ENCODE measurements around the gene HPCAL1. TPM values are rescaled to one million over a fixed set of nuclear protein-coding genes. Genes with fewer than 3 reads are reported as not detected.

Gene HPCAL1
- total RNA-seq, 2 donors from 2014 or later: 44.2 TPM

- no peaks in the 10 kb centered on the region for H3K4me1 Mint-ChIP-seq
- DNase-seq (no peak), ATAC-seq (no peak)
- no peaks in the 10 kb centered on the region for H3K36me3 Mint-ChIP-seq (ENCODE audit: low read depth)
- no peaks in the 10 kb centered on the region for H3K9me3 ChIP-seq (ENCODE audit: control insufficient read depth, low read length, poor library complexity, severe bottlenecking)
- no peak overlapping the region for H3K4me3 Mint-ChIP-seq
- peak overlapping the region; percentile 29 for H3K27ac Mint-ChIP-seq
- no peaks in the 10 kb centered on the region for H3K27me3 Mint-ChIP-seq
These were observed 112.9 kb downstream of the HPCAL1 start for GRCh38 chr2:10415640-10416039.

- Mint-ChIP-seq H3K4me3 (no peak overlapping the region), H3K4me1 (no peaks in the 10 kb centered on the region), H3K36me3 (ENCODE audit: low read depth) (peaks cover 2% of the 10 kb centered on the region), H3K27ac (peak overlapping the region; percentile 37), H3K27me3 (no peaks in the 10 kb centered on the region)
- DNase-seq: no peak
- no peaks in the 10 kb centered on the region for H3K9me3 ChIP-seq (ENCODE audit: control insufficient read depth, low read length, poor library complexity, severe bottlenecking)
- ATAC-seq: no peak
These were observed 115.0 kb downstream of the HPCAL1 start for GRCh38 chr2:10417551-10418335.

DNA sequence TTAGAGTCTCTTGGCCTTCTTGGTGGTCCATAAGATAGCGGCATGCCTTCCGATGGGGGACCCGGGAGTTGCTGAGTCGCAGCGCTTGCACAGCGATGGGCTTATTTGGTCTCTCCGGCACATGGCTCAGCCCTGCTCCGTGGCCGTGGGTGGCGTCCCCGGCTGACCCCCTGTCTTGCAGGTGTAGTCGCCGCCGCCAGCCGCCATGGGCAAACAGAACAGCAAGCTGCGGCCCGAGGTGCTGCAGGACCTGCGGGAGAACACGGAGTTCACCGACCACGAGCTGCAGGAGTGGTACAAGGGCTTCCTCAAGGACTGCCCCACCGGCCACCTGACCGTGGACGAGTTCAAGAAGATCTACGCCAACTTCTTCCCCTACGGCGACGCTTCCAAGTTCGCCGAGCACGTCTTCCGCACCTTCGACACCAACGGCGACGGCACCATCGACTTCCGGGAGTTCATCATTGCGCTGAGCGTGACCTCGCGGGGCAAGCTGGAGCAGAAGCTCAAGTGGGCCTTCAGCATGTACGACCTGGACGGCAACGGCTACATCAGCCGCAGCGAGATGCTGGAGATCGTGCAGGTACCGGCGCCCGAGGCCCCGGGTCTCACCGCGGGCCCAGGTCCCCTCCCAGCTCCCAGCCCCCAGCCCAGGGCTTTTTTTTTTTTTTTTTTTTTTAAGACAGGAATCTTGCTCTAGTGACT, 117.0 kb downstream of the HPCAL1 start:
- DNase-seq (no peak), ATAC-seq (no peak)
- Mint-ChIP-seq H3K27me3 (no peaks in the 10 kb centered on the region), H3K36me3 (ENCODE audit: low read depth) (peaks cover 2% of the 10 kb centered on the region), H3K27ac (no peak overlapping the region), H3K4me3 (no peak overlapping the region), H3K4me1 (no peaks in the 10 kb centered on the region)
- no peaks in the 10 kb centered on the region for H3K9me3 ChIP-seq (ENCODE audit: control insufficient read depth, low read length, poor library complexity, severe bottlenecking)

DNA sequence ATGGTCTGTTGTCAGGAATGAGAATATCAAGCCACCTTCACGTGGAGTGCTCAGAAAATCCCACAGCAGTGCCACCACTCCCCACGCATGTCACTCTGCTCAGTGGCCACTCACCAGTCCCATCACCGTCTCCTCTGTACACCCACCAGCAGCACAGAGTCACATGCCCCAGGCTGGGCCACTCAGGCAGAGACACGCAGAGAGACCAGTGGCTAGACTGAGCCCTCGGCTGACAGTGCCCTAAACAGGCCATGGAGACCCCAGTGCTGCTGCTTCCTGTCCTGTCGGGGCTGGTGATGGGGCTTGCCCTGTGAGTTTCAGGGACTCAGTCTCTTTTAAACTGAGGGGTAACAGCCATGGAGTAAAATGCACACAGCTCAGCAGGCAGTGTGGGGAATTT, 119.5 kb downstream of the HPCAL1 start:
- no peaks in the 10 kb centered on the region for H3K9me3 ChIP-seq (ENCODE audit: control insufficient read depth, low read length, poor library complexity, severe bottlenecking)
- Mint-ChIP-seq H3K27ac (no peak overlapping the region), H3K4me1 (no peaks in the 10 kb centered on the region), H3K36me3 (ENCODE audit: low read depth) (peaks cover 4% of the 10 kb centered on the region), H3K27me3 (no peaks in the 10 kb centered on the region), H3K4me3 (no peak overlapping the region)
- ATAC-seq (no peak), DNase-seq (no peak)

DNA sequence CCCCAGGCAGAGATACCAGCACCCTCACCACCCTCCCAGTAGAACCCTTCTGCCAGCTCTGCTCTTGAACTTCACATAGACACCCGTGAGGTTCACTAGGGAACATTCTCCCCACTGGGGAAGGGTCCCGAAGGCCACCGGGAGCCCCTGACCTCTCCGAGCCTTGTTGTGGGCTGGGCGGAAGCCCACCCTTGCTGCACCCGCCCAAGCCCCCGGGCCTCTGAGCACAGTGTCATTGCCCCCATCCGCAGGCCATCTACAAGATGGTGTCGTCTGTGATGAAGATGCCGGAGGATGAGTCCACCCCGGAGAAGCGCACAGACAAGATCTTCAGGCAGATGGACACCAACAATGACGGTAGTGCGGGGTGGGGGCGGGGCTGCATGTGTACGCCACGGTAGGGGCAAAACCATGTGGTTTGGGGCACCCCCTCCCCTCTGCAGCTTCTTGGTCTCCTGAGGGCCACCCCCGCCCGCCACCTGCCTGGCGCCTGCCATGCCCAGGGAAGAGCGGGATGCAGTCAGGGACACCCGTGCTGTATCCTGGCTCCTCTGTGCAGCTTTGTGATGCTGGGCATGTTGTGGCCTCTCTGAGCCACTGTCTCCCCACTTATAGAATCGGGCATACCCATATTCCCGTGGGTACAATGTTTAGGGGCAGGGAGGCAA, 120.2 kb downstream of the HPCAL1 start:
- no peaks in the 10 kb centered on the region for H3K9me3 ChIP-seq (ENCODE audit: control insufficient read depth, low read length, poor library complexity, severe bottlenecking)
- DNase-seq (no peak), ATAC-seq (no peak)
- H3K4me3 Mint-ChIP-seq: no peak overlapping the region
- H3K36me3 Mint-ChIP-seq (ENCODE audit: low read depth): peaks cover 4% of the 10 kb centered on the region
- no peaks in the 10 kb centered on the region for H3K27me3 Mint-ChIP-seq
- H3K27ac Mint-ChIP-seq: no peak overlapping the region
- peaks cover 2% of the 10 kb centered on the region for H3K4me1 Mint-ChIP-seq

GRCh38 chr2:10423400-10423774, 120.7 kb downstream of the HPCAL1 start:
- Mint-ChIP-seq H3K27me3 (no peaks in the 10 kb centered on the region), H3K4me1 (peaks cover 2% of the 10 kb centered on the region), H3K36me3 (ENCODE audit: low read depth) (peaks cover 4% of the 10 kb centered on the region), H3K4me3 (no peak overlapping the region), H3K27ac (no peak overlapping the region)
- DNase-seq: no peak
- no peaks in the 10 kb centered on the region for H3K9me3 ChIP-seq (ENCODE audit: control insufficient read depth, low read length, poor library complexity, severe bottlenecking)
- no peak for ATAC-seq

DNA sequence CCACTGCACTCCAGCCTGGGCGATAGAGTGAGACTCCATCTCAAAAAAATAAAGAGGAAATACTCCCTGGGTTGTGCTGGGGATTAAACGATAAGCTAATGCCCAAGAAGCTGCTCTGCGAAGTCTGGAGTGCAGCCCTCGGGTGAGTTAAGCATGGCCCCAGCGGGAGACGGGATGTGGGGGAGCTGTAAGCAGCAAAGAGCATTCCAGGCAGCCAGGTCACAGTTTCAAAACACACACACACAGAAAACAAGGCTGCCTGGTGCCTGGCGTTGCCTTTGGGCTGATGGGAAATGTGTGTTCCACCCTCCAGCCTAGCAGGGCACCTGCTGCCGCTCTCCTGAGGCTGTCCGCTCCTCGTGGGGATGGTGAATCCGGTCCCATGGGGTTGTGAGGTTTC, 121.3 kb downstream of the HPCAL1 start:
- Mint-ChIP-seq H3K36me3 (ENCODE audit: low read depth) (peaks cover 4% of the 10 kb centered on the region), H3K4me1 (peaks cover 2% of the 10 kb centered on the region), H3K27me3 (no peaks in the 10 kb centered on the region), H3K4me3 (no peak overlapping the region), H3K27ac (no peak overlapping the region)
- H3K9me3 ChIP-seq (ENCODE audit: control insufficient read depth, low read length, poor library complexity, severe bottlenecking): no peaks in the 10 kb centered on the region
- ATAC-seq (no peak), DNase-seq (no peak)

- Mint-ChIP-seq H3K4me3 (no peak overlapping the region), H3K27me3 (no peaks in the 10 kb centered on the region), H3K27ac (no peak overlapping the region)
These were observed 122.3 kb downstream of the HPCAL1 start for GRCh38 chr2:10424916-10425505.

DNA sequence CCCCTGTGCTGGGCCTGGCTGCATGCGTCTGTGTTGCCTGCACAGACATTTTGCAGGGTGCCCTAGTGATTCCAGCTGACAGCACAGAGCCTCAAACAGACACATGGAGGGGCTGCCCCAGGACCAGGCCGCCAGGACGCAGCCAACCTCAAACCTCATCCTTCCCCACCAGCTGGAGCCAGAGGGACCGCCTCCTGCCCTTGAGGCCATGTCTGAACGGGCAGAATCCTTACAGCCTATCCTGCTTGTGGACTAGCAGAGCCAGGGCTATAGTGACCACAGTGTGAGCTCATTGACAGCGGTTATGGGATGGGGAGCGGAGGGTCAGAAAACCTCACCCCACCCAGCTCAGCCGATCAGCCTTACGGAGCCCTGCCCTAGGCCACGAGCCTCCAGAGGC, 123.0 kb downstream of the HPCAL1 start:
- H3K4me3 Mint-ChIP-seq: no peak overlapping the region

More at GRCh38 chr2:10424916-10425505, 122.3 kb downstream of the HPCAL1 start:
- ATAC-seq: no peak
- peaks cover 4% of the 10 kb centered on the region for H3K36me3 Mint-ChIP-seq (ENCODE audit: low read depth)
- no peaks in the 10 kb centered on the region for H3K9me3 ChIP-seq (ENCODE audit: control insufficient read depth, low read length, poor library complexity, severe bottlenecking)
- no peak for DNase-seq
- H3K4me1 Mint-ChIP-seq: peaks cover 2% of the 10 kb centered on the region

GRCh38 chr2:10426726-10427617, 124.3 kb downstream of the HPCAL1 start:
- H3K36me3 Mint-ChIP-seq (ENCODE audit: low read depth): peaks cover 4% of the 10 kb centered on the region
- no peaks in the 10 kb centered on the region for H3K27me3 Mint-ChIP-seq
- ATAC-seq: no peak
- peaks cover 10% of the 10 kb centered on the region for H3K4me1 Mint-ChIP-seq
- DNase-seq: no peak
- H3K9me3 ChIP-seq (ENCODE audit: control insufficient read depth, low read length, poor library complexity, severe bottlenecking): no peaks in the 10 kb centered on the region
- H3K27ac Mint-ChIP-seq: no peak overlapping the region
- H3K4me3 Mint-ChIP-seq: no peak overlapping the region

More for the DNA sequence above, 123.0 kb downstream of the HPCAL1 start:
- ATAC-seq (no peak), DNase-seq (no peak)
- H3K27ac Mint-ChIP-seq: no peak overlapping the region
- H3K9me3 ChIP-seq (ENCODE audit: control insufficient read depth, low read length, poor library complexity, severe bottlenecking): no peaks in the 10 kb centered on the region
- H3K27me3 Mint-ChIP-seq: no peaks in the 10 kb centered on the region
- H3K36me3 Mint-ChIP-seq (ENCODE audit: low read depth): peaks cover 4% of the 10 kb centered on the region
- H3K4me1 Mint-ChIP-seq: peaks cover 2% of the 10 kb centered on the region

GRCh38 chr2:10427618-10427949, 124.9 kb downstream of the HPCAL1 start:
- no peaks in the 10 kb centered on the region for H3K9me3 ChIP-seq (ENCODE audit: control insufficient read depth, low read length, poor library complexity, severe bottlenecking)
- peaks cover 2% of the 10 kb centered on the region for H3K36me3 Mint-ChIP-seq (ENCODE audit: low read depth)
- ATAC-seq (no peak), DNase-seq (no peak)
- no peak overlapping the region for H3K27ac Mint-ChIP-seq
- H3K4me3 Mint-ChIP-seq: no peak overlapping the region
- peaks cover 13% of the 10 kb centered on the region for H3K4me1 Mint-ChIP-seq
- no peaks in the 10 kb centered on the region for H3K27me3 Mint-ChIP-seq

- no peak for DNase-seq
- H3K9me3 ChIP-seq (ENCODE audit: control insufficient read depth, low read length, poor library complexity, severe bottlenecking): no peaks in the 10 kb centered on the region
- H3K36me3 Mint-ChIP-seq (ENCODE audit: low read depth): peaks cover 5% of the 10 kb centered on the region
- H3K4me1 Mint-ChIP-seq: peaks cover 18% of the 10 kb centered on the region
- ATAC-seq: no peak
- peaks cover 4% of the 10 kb centered on the region for H3K27me3 Mint-ChIP-seq
- no peak overlapping the region for H3K27ac Mint-ChIP-seq
- no peak overlapping the region for H3K4me3 Mint-ChIP-seq
These were observed 125.7 kb downstream of the HPCAL1 start for GRCh38 chr2:10428355-10428754.

All from T-helper 17 cell (primary cell).